ENCODE measurements around the gene HDAC11. TPM values are rescaled to one million over a fixed set of nuclear protein-coding genes. Genes with fewer than 3 reads are reported as not detected.
"Not testable (repeated sequence)": the region's sequence is repeated elsewhere in the genome, so short reads cannot be mapped to it uniquely, and the experiment has no call there.

The HDAC11 gene
- total RNA-seq, 1 donor from 2014 or later, result 1.3 TPM

GRCh38 chr3:13492976-13493866, 13.1 kb downstream of the HDAC11 start:
- intact Hi-C loops (cut with micrococcal nuclease), result no loop called here

DNA sequence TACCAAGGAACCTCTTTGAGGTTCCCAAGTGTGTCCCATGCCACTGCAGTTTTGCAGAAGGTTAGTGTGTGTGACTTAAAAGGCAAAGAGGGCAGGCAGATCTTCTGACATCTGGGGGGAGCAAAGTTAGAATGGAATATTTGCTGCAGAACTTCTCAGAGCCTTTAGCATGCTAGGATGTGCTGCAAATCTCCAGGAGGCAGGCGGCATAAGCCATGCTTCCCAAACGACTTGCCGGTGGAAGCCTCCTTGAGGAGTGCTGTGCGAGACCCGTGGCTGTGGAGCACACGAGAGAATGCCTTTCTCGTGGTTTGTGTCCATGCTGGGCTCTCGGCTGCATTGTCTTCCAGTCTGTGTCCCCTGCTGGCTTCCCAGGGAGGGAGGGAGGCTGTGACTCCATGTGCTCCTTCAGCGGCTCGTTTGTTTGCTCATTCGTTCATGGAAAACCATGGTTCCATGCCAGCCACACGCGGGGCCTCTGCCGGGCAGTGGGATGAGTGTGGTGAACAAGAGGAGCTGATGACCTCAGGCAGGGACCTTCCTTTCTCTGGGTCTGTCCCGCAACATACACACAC, 13.8 kb downstream of the HDAC11 start:
- intact Hi-C loops (cut with micrococcal nuclease), result no loop called here

- intact Hi-C loops (cut with micrococcal nuclease), result no loop called here
Observed at GRCh38 chr3:13494463-13495350, 14.6 kb downstream of the HDAC11 start.

GRCh38 chr3:13495351-13495813, 15.3 kb downstream of the HDAC11 start:
- intact Hi-C loops (cut with micrococcal nuclease), result no loop called here

DNA sequence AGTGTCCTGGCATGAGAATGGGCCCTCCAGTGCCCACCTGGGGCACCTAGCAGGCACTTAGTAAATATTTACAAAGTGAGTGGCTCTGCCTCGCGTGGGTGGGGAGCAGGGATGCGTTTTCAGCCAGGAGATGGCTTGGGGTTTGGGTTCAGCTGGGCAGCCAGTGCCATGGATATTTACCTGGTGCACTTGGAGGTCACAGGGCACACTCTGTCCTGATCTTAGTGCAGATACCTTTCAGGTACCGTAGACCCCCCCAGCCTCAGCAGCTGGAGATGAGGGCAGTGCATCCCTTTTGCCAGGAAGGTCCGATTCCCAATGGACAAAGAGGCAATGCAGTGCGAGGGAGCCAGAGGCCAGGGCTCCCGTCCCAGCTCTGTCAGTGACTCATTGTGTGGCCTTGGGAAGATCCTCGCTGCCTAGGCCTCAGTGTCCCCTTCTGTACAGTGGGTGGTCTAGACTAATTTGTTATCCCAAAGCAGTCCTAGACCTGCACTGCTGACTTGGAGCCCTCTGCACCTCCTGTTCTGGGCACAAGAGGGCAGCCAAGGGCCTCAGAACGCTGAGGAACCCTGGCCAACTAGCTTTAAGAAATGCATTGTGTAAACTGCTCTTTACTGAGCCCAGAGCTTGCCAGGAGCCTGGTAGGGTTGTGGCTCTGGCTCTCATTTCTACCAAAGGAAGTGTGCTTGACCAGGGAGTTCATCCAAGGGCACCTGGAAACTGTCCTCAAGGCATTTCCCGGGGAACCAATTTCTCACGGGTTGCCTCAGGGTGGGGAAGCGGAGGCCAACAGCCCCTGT, 16.0 kb downstream of the HDAC11 start:
- intact Hi-C loops (cut with micrococcal nuclease), result loop anchor here (1.0 to 2.0 kb wide), 2 partner anchors 152 to 385 kb away; partner anchors contain the start of gene WNT7A

GRCh38 chr3:13496879-13497278, 16.8 kb downstream of the HDAC11 start:
- intact Hi-C loops (cut with micrococcal nuclease), result loop anchor here (1.0 to 2.0 kb wide), 2 partner anchors 151 to 384 kb away; partner anchors contain the start of gene WNT7A

GRCh38 chr3:13497386-13497785, 17.3 kb downstream of the HDAC11 start:
- intact Hi-C loops (cut with micrococcal nuclease), result loop anchor here (2.0 kb wide), 1 partner anchor 383 kb away; the partner anchor contains the start of gene WNT7A

DNA sequence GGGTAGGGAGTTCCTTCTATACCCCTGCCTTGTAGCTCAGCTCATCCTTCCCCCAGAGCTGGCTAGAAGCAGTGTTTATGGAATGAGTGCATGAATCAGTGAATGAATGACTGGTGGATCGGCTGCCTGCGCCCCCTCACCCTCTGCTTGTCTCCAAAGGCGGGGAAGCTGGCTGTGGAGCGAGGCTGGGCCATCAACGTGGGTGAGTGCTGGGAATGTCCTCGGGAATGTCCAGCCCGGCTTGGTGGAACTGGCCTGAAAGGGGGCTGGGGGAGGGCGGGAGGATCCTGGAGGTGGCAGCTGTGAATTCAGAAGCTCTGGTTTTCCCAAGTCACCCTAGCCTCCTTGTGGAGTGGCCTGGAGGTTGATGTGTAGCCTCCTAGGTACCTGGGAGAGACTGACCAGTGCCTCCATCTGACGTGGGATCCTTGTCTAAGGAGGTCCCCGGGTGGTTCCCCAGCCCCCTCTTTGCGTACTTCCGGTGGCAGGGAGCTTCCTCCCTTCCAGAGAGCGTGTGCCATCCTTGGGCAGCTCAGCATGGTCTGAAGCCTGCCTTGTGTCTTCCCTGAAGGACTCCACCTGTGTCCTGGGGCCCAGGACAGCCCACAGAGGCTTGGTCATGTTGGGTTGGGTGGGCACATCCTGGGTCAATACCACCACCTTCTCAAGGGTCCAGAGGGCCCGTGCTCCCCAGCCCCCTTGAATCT, 18.4 kb downstream of the HDAC11 start:
- intact Hi-C loops (cut with micrococcal nuclease), result no loop called here

DNA sequence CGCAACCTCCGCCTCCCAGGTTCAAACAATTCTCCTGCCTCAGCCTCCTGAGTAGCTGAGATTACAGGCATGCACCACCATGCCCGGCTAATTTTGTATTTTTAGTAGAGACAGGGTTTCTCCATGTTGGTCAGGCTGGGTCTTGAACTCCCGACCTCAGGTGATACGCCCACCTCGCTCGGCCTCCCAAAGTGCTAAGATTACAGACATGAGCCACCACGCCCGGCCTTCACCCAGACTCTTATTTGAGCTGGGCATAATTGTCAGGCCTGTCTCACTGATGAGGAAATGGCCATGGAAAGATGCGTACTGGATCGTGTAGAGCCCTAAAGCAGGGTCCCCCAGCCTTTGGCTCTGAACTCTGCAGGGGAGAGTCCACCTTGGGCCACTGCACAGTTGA, 19.1 kb downstream of the HDAC11 start:
- intact Hi-C loops (cut with micrococcal nuclease), result not testable (repeated sequence)

DNA sequence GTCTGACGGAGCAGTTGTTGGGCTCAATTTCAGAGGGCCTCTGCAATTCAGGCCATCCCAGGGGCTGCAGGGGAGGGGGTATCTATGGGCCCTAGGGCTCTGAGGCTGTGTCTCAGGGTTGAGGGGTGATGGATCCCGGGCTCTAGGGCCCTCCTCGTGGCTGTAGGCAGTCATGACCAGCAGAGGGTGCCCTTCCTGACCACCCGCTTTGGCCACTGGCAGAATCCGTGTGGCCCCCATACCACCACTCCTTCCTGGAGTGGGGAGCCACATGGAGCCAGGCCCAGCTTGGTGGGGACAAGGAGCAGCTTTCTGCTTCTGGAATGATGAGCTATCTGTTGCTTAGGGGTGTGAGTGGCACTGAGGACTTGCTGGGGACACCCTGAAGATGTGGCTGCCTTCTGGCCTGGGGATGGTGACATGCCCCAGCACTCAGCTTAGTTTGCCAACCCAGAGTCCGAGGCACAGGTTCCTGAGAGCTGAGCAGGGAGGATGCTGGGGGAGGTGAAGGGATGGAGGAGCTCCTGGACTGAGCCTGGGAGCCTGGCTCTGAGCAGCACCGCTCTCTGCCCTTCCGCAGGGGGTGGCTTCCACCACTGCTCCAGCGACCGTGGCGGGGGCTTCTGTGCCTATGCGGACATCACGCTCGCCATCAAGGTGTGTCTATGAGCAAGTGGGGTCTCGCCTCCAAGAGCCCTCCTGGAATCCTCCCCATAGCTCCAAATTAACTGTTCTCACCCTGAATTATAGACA, 20.2 kb downstream of the HDAC11 start:
- intact Hi-C loops (cut with micrococcal nuclease), result no loop called here

- intact Hi-C loops (cut with micrococcal nuclease), result no loop called here
Observed at GRCh38 chr3:13501056-13501455, 20.9 kb downstream of the HDAC11 start.

DNA sequence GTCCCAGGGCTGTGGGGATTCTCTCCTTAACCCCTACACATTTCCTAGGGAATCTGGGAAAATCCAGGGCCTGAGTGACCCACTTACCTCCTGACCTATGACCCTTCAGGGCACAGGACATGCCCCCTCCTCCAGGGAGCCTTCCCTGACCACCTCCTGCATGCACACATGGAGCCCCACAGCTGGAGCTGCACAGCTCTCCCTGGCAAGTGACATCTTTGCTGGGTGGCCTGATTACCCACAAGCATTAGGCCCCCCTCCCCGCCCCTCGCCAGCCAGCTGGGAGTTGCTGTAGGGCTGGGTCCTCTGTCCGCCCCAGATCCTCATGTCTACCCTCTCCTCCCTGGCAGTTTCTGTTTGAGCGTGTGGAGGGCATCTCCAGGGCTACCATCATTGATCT, 21.4 kb downstream of the HDAC11 start:
- intact Hi-C loops (cut with micrococcal nuclease), result no loop called here

GRCh38 chr3:13501958-13502790, 22.1 kb downstream of the HDAC11 start:
- intact Hi-C loops (cut with micrococcal nuclease), result no loop called here

DNA sequence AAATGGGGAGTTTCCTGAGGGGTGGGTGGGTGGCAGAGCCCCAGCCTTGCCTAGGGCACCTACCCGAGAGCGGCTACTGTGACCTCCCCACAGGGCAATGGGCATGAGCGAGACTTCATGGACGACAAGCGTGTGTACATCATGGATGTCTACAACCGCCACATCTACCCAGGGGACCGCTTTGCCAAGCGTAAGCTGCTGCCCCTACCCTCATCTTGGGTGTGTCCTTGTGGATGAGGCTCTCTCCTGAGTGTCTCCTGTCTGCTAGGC, 22.6 kb downstream of the HDAC11 start:
- intact Hi-C loops (cut with micrococcal nuclease), result no loop called here

DNA sequence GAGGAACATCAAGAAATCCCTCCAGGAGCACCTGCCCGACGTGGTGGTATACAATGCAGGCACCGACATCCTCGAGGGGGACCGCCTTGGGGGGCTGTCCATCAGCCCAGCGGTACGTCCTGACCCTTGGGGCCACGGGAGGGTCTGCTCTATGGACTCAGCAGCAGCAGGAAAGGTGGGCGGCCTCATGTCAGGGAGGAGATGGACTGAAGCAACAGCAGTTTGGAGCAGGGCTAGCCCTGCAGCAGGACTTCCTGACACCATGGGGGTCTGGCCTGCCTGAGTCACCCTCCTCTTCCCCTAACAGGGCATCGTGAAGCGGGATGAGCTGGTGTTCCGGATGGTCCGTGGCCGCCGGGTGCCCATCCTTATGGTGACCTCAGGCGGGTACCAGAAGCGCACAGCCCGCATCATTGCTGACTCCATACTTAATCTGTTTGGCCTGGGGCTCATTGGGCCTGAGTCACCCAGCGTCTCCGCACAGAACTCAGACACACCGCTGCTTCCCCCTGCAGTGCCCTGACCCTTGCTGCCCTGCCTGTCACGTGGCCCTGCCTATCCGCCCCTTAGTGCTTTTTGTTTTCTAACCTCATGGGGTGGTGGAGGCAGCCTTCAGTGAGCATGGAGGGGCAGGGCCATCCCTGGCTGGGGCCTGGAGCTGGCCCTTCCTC, 24.2 kb downstream of the HDAC11 start:
- intact Hi-C loops (cut with micrococcal nuclease), result no loop called here

GRCh38 chr3:13505147-13506130, 25.3 kb downstream of the HDAC11 start:
- intact Hi-C loops (cut with micrococcal nuclease), result no loop called here

GRCh38 chr3:13506239-13506638, 26.1 kb downstream of the HDAC11 start:
- intact Hi-C loops (cut with micrococcal nuclease), result no loop called here
